ENCODE results near the gene MYBPH.

The MYBPH gene

DNA sequence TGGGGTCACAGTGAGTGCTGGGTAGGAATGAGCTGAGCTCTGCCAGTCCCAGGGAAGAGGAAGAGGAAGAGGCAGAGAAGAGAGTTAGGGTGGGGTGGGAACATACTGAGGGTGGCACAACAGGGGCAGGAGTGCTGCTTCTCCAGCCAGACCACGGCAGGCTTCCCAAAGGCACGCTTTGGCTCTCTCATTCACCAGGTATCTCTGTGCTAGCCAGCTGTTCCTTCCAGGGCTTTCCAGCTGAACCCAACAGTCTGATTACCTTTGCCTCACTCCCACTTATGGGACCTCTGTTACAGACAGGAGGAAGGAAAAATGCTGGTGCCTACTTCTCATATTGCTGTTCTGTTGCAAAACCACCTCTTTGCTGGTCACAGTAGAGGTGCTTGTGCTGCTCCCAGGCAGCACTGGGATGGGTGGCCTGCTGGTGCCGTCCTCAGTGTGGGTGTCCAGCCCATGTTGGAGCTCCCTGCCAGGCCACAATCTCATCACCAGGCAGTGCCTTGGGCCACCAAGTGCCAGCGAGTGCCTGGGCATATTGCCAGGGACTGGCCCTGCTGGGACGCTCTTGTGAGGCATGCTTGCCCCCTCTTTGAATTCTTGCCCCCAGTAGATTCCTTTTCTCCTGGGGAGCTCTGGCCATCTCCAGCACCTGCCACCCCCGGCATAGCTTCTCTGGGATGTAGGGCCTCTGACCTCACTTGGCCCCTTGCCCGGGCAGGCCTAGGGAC, 46.0 kb downstream of the MYBPH start:
- DNase-seq (ENCODE audit: low read depth) = no peak

DNA sequence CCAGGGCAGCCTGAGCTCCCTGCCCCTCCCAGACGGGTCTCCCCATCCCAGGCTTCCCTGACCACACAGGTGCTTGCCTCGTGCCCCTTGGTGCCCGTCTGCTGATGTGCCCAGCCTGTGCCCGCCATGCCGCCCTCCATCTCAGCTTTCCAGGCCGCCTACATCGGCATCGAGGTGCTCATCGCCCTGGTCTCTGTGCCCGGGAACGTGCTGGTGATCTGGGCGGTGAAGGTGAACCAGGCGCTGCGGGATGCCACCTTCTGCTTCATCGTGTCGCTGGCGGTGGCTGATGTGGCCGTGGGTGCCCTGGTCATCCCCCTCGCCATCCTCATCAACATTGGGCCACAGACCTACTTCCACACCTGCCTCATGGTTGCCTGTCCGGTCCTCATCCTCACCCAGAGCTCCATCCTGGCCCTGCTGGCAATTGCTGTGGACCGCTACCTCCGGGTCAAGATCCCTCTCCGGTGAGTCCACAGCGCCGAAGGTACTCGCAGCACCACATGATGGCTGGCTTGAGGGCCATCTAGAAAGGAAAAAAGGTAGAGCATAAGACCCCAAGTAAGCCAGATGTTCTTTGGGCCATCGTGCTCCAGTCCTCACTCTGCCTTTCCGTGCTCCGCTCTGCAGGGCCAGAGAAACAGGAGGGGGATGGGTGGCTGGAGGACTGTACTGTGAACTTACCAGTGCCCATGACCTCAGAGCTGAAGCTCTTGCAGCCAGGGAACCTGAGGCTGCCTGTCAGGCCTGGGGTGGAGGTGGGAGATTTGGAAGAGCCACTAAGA, 46.7 kb downstream of the MYBPH start:
- no peak for DNase-seq (ENCODE audit: low read depth)

DNA sequence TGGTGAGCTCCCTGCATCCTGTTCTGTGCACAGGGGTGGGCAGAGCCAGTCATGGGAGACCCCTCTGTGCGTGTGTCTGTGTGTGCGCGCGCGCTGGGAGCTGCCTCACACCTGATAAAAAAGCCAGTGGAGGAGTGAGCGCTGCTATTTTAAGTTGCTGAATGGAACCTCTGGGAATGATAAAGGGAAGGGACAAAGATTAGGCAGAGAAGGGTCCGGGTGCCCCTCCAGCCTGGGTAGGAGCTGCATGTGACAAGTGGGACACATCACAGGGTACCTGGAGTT, 47.3 kb downstream of the MYBPH start:
- no peak for DNase-seq (ENCODE audit: low read depth)

DNA sequence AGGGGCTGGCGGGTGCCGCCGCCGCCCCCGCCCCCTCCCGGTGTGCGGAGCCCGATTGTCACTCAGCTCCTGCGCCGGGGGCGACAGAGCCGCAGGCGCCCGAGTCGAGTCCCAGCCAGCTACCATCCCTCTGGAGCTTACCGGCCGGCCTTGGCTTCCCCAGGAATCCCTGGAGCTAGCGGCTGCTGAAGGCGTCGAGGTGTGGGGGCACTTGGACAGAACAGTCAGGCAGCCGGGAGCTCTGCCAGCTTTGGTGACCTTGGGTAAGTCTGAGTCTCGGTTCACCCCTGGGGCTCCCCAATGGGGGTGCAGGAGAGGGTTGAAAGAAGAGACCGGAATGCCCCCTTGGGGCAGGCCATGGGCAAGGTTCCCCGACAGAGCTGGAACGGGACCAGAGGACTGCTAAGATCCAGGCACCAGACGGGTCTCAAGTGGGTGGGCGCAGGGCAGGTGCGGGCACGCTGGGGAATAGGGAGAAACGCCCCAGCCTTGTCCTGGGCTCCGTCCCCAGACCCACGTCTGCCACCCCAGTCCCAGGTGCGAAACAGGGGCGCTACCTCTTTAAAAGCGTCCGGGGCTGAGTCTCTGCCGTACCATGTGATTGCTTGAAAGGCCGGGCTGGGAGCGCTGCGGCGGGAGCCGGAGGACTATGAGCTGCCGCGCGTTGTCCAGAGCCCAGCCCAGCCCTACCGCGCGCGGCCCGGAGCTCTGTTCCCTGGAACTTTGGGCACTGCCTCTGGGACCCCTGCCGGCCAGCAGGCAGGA, 47.8 kb downstream of the MYBPH start, which contains the start of gene ADORA1:
Gene ADORA1, plus strand, starts transcription at position 61 of the 765 bp plus-strand sequence. CDS start 1,116 bp downstream, outside the sequence.
- DNase-seq (ENCODE audit: low read depth) = no peak

DNA sequence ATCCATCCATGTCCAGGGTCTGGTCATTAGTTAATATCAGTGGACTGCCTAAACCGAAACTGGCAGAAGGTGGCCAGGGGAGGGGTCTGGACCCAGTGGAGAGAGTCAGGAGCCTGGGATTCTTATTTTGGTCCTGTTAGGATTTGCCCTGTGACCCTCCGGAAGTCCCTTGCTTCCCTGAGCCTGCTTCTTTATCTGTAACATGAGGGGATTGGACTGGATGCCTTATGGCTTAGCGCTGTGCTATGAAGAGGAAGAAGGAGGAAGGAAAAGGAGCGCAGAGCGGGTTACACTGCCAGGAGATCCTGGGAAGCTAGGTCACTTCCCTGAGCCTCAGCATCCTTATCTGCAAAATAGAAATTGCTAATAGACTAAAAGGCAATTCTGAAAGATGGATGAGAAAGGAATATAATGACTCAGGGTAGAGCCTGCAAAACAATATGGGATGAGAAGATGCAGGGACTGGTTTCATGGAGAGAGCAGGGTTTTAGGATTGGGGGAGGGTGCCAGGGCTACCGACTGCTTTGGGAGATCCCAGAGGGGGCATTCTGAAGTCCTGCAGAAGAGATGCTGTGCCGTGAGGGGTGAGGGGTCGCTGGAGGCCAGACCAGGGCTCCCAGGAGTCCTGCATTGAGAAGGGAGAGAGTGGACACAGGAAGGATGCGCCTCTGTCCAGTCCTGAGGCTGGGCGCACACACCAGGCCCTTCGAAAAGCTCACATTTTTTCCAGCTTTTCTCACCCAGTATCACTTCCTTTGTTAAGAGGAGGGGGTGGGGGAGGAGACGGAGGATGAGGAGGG, 48.6 kb downstream of the MYBPH start:
- no peak for DNase-seq (ENCODE audit: low read depth)

DNA sequence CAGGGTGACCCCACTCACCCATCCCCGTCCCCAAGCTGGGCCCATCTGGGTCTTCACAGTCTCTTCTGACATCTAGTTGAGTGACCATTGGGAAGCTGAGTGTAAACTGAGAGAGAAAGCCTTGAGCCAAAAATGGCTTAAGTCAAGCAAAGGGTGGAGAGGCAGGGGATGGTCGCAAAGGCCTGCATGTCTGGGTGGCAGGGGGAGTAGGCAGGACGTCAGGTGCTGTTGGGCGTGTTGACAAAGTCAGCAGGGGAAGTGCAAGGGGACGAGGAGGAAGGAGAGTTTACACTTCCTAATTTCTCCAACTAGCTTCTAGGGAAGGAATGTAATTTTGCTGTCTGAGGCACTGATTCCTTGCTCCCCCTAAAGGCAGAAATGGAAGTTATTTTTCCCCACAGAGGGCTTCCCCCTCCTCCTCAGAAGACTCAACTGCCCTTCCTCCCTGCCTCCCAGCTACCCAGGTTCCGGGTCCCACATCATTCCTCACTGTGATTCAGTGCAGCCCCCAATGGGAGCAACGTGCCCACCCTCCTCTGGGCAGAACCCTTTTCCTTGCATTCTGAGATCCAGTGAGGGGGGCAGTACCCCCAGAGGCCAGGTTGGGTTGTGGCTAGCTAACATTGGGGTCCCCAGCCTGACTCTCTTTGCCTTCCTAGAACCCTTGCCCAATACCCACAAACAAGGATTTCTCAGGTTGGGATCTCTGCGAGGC, 49.3 kb downstream of the MYBPH start:
- no peak for DNase-seq (ENCODE audit: low read depth)

DNA sequence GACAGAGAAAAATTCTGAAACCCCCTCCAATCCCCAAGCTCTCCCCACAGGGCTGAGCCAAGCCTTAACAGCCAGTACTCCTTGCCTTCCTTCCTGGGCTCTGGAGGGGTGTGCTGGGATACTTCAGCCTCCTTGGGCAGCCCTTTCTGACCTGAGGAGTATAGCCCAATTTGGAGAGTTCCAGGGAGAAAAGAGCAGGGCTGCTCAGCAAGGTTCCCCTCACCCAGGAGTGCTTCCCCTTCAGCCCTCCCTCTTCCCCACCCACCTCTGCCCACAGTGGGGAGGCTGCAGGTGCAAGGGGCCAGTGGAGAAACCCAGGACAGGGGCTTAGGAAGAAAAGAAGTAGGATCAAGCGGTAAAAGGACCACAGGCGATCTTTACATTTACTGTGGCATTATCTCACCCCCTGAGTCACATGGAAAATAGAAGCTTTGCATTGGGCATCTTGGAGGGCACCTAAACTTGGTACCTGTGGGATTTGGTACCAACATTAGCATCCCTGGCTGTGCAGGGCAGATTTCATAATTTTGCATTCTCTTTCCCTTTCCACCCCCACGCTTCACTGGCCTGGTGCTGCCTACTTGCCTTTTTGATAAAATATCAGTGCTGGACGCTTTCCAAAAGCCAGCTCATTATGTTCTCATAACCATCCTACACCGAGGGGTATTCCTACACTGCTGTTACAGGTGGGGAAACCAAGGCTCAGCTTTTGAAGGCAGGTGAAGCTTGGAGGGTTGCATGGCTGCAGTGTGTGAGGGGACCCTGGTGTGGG, 50.9 kb downstream of the MYBPH start:
- DNase-seq (ENCODE audit: low read depth) = no peak

DNA sequence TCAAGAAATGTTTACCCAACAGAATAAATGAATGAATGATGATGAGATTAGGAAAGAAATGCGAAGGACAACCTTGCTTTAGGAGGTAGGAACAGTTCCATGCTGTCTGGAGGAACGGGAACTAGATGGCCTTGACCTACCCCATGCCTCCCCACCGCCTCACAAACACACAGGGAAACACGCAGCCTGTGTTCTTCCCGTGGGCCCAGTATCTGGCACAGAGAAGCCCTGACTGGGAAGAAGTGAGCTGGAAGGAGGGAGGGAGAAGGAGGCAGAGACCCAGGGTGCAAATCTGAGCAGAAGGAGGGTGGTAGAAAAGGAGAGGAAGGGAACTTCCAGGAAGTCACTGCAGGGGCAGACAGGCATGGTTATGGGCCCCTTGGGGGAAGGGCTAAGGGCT, 51.6 kb downstream of the MYBPH start:
- DNase-seq (ENCODE audit: low read depth) = no peak

DNA sequence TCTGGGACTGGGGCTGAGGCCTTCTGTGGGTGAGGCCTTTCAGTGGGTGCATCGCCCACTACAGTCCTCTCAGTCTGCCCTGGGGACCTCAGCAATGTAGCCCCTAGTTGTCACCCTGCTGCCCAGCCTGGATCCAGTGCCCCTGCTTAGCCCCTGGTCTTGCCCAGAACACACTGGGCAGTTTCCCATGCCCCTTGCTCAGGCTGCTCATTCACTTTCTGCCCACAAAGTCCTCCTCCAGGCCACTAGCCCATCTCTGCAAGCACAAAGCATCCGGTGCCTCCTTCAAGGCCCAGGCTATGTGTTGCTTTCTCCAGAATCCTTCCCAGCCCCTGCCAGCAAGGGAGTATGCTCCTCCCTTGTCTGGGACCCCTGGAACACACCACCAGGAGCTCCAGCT, 53.5 kb downstream of the MYBPH start:
- no peak for DNase-seq (ENCODE audit: low read depth)

DNA sequence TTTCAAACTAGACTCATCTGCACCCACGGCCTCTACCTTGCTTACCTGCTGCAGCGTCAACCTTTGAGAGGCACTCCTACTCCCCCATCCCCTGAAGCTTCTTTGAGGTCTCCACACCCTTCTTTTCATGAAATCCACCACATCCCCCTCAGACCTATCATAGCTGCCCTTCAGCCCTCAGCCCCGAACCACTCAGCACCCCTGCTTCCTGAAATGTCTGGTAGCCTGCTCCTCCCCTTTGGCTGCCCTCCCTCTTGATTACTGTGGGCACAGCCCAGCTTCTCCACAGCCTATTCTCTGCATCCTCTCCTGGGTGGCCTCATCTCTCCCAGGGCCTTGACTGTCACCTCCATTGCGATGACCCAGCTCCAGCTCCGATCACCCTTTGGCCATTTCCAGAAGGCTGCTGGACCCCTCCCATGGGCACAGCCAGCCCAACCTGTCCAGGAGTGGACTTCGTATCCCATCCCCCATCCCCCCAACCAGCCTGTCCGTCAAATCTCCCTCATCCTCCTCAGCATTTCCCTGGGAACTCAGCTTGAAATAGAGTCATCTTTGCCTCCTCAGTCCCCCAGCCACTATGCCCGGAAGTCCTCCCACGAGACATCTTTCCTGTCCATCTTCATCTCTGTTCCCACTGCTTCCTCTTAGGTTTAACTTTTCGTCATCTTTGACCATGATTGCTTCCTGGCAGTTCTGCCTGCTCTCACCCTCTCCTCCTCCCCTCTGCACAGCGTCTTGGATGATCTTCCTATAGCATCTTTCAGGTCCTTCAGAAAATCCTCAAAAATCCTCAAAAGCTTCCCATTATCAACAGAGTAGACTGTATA, 54.2 kb downstream of the MYBPH start:
- no peak for DNase-seq (ENCODE audit: low read depth)

DNA sequence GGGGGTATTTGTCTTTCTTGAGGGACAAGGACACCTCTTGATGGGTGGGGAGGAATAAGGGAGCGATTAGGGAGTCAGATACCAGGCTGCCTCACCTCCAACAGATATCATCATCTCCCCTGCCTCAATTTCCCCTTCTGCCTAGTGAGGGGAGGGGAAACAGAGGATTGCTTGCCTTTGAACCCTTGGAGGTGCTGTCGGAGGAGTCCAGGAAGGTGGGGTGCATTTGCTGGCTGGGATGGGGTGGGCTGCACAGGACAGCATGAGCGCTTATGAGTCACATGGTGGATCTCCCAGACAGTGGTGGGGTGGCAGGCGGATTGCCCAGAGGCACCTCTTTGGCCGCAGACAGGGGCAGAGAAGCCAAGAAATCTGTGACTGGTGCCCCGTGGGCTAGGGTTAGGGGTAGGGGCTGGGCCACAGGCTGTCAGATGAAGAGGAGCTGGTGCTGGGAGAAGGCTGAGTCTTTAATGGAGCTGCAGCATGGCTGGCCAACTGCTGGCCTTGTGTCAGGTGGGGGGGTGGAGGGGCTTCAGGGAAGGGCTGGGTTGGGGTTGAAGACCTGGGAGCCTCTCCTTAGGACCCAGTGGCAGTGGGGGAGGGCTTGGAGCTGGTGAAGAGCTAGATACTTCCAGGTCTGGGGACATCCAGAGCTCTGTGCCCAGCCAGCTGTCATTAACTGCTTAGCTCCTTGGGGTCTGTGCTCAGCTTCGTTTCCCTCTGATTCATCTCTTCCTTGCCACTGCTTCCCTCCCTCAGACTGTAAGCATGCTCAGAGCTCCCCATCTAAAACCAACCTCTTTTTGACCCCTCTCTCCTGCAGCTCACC, 55.1 kb downstream of the MYBPH start:
- no peak for DNase-seq (ENCODE audit: low read depth)

All from fibroblast of gingiva (primary cell).